ENCODE data around the gene PKMYT1.

Gene PKMYT1

GRCh38 chr16:2968738-2969544 is 11.3 kb downstream of the PKMYT1 start, which contains the start of gene PAQR4:
PAQR4 (plus strand) TSS chr16:2969348; CDS start chr16:2969675, 327 bp downstream.
- TF ChIP-seq GATA2 (IDR thresholded peaks at IDR 0.05; ENCODE audit: low read depth, low read length) (no peak), GATA3 (IDR thresholded peaks at IDR 0.05; ENCODE audit: low read depth, low read length) (no peak)

- TF ChIP-seq GATA2 (IDR thresholded peaks at IDR 0.05; ENCODE audit: low read depth, low read length) = no peak
- TF ChIP-seq GATA3 (IDR thresholded peaks at IDR 0.05; ENCODE audit: low read depth, low read length) = no peak
Observed at GRCh38 chr16:2968368-2968737, 11.9 kb downstream of the PKMYT1 start.

- TF ChIP-seq GATA2 (IDR thresholded peaks at IDR 0.05; ENCODE audit: low read depth, low read length) (no peak), GATA3 (IDR thresholded peaks at IDR 0.05; ENCODE audit: low read depth, low read length) (no peak)
Observed at GRCh38 chr16:2967721-2968161, 12.5 kb downstream of the PKMYT1 start.

GRCh38 chr16:2967211-2967631 is 13.0 kb downstream of the PKMYT1 start:
- TF ChIP-seq GATA2 (IDR thresholded peaks at IDR 0.05; ENCODE audit: low read depth, low read length) = no peak
- no peak for TF ChIP-seq GATA3 (IDR thresholded peaks at IDR 0.05; ENCODE audit: low read depth, low read length)

GRCh38 chr16:2966808-2967191 is 13.4 kb downstream of the PKMYT1 start:
- TF ChIP-seq GATA2 (IDR thresholded peaks at IDR 0.05; ENCODE audit: low read depth, low read length) (no peak), GATA3 (IDR thresholded peaks at IDR 0.05; ENCODE audit: low read depth, low read length) (no peak)

GRCh38 chr16:2966043-2966807 is 14.0 kb downstream of the PKMYT1 start:
- TF ChIP-seq GATA2 (IDR thresholded peaks at IDR 0.05; ENCODE audit: low read depth, low read length) (no peak), GATA3 (IDR thresholded peaks at IDR 0.05; ENCODE audit: low read depth, low read length) (no peak)

- no peak for TF ChIP-seq GATA2 (IDR thresholded peaks at IDR 0.05; ENCODE audit: low read depth, low read length)
- no peak for TF ChIP-seq GATA3 (IDR thresholded peaks at IDR 0.05; ENCODE audit: low read depth, low read length)
Observed at GRCh38 chr16:2964475-2965336, 15.5 kb downstream of the PKMYT1 start.

GRCh38 chr16:2963723-2964474 is 16.3 kb downstream of the PKMYT1 start, which contains the start of gene KREMEN2:
KREMEN2 (plus strand) TSS chr16:2964275; CDS start chr16:2964521, 246 bp downstream.
- TF ChIP-seq GATA2 (IDR thresholded peaks at IDR 0.05; ENCODE audit: low read depth, low read length) (no peak), GATA3 (IDR thresholded peaks at IDR 0.05; ENCODE audit: low read depth, low read length) (no peak)

- no peak for TF ChIP-seq GATA3 (IDR thresholded peaks at IDR 0.05; ENCODE audit: low read depth, low read length)
- TF ChIP-seq GATA2 (IDR thresholded peaks at IDR 0.05; ENCODE audit: low read depth, low read length) = no peak
Observed at GRCh38 chr16:2963074-2963722, 17.0 kb downstream of the PKMYT1 start.

- no peak for TF ChIP-seq GATA2 (IDR thresholded peaks at IDR 0.05; ENCODE audit: low read depth, low read length)
Observed at GRCh38 chr16:2962334-2963073, 17.7 kb downstream of the PKMYT1 start.

- no peak for TF ChIP-seq GATA3 (IDR thresholded peaks at IDR 0.05; ENCODE audit: low read depth, low read length)
- TF ChIP-seq GATA2 (IDR thresholded peaks at IDR 0.05; ENCODE audit: low read depth, low read length) = no peak
Observed at GRCh38 chr16:2960183-2961010, 19.8 kb downstream of the PKMYT1 start.
